GM13977 (cell line): ENCODE results near the gene IL19.

Source experiments
- DNase-seq: peaks from one replicate; pipeline ENCODE4 v3.0.0; 2012; ENCODE audit warnings: low spot score
- in situ Hi-C: fragments of 300-500 bp; cut with MboI; formaldehyde crosslinking; loops from one replicate; pipeline ENCODE4 v1.12.0; 2022; ENCODE audit warnings: low sequenced_read_pairs, low pct_unique_long_range_greater_than_20kb, mixed read lengths, inconsistent platforms; ENCODE audit not compliant: unreplicated experiment
- TF ChIP-seq, protein P1 (sequence below): IDR thresholded peaks from 2 replicates; pipeline ENCODE4 v1.5.1; 2012; ENCODE audit warnings: mild to moderate bottlenecking, control low read depth; ENCODE audit not compliant: insufficient read depth; ENCODE audit errors: extremely low read depth, missing control alignments

IL19 gene

DNA sequence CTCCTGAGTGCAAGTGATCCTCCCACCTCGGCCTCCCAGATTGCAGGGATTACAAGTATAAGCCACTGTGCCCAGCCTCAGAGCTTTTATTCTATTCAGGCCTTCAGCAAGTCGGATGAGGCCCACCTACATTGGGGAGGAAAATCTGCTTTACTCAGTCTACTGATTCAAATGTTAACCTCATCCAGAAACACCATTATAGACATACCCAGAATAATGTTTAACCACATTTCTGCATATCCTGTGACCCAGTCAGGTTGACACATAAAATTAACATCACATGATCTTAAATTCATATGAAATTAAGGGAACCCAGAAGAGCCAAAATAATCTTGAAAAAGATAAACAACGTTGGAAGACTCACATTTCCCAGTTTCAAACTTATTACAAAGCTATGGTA, 109.7 kb downstream of the IL19 start:
- TF ChIP-seq, protein P1, sequence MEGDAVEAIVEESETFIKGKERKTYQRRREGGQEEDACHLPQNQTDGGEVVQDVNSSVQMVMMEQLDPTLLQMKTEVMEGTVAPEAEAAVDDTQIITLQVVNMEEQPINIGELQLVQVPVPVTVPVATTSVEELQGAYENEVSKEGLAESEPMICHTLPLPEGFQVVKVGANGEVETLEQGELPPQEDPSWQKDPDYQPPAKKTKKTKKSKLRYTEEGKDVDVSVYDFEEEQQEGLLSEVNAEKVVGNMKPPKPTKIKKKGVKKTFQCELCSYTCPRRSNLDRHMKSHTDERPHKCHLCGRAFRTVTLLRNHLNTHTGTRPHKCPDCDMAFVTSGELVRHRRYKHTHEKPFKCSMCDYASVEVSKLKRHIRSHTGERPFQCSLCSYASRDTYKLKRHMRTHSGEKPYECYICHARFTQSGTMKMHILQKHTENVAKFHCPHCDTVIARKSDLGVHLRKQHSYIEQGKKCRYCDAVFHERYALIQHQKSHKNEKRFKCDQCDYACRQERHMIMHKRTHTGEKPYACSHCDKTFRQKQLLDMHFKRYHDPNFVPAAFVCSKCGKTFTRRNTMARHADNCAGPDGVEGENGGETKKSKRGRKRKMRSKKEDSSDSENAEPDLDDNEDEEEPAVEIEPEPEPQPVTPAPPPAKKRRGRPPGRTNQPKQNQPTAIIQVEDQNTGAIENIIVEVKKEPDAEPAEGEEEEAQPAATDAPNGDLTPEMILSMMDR: no peak
- in situ Hi-C loops: no loop called here
- DNase-seq: no peak

DNA sequence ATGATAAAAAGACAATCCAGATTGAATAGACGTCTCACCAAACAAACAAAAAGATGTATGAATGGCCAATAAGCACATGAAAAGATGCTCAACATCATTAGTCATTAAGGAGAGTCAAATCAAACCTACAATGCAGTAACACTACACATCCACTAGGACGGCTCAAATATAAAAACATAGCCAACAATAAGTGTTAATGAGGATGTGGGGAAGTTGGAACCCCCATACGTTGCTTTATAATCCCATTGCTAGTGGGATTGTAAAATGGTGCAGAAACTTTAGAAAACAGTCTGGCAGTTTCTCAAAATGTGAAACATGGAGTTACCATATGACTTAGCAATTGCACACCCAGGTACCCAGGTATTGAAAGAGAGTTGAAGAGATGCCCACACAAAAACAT, 112.0 kb downstream of the IL19 start:
- DNase-seq: no peak
- TF ChIP-seq, protein P1: no peak
- in situ Hi-C loops: no loop called here

DNA sequence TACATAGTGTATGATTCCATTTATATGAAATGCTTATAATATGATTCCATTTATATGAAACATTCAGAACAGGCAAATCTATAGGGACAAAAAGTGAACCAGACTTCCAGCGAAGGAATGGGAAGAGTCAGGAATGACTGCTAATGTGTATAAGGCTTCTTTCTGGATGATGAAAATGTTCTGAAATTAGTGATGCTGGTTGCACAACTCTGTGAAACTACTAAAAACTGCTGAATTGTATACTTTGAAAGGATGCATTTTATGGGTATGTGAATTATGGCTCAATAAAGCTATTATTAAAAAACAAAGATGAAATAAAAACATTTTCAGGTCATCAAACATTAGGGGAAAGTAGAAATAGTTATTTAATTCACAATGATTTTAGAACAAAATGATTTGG, 112.6 kb downstream of the IL19 start:
- in situ Hi-C loops: no loop called here
- TF ChIP-seq, protein P1: no peak

DNA sequence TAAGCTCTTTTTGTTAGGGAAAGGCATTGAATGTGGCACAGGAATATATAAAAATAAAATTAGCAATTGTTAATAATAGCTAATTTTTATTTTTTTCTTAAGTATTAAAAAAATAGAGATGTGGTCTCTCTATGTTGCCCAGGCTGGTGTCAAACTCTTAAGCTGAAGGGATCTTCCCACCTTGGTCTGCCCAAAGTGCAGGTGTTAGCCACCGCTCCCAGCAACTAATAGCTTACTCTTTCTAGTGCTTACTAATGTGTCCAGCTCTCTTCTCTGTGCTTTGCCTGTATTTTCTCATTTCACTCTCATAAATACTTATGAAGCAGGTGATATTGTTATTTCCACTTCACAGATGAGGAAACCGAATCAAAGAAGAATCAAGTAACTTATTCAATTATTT, 113.3 kb downstream of the IL19 start:
- TF ChIP-seq, protein P1: no peak
- in situ Hi-C loops: no loop called here
- no peak for DNase-seq

More for the DNA sequence above, 112.6 kb downstream of the IL19 start:
- DNase-seq: no peak

DNA sequence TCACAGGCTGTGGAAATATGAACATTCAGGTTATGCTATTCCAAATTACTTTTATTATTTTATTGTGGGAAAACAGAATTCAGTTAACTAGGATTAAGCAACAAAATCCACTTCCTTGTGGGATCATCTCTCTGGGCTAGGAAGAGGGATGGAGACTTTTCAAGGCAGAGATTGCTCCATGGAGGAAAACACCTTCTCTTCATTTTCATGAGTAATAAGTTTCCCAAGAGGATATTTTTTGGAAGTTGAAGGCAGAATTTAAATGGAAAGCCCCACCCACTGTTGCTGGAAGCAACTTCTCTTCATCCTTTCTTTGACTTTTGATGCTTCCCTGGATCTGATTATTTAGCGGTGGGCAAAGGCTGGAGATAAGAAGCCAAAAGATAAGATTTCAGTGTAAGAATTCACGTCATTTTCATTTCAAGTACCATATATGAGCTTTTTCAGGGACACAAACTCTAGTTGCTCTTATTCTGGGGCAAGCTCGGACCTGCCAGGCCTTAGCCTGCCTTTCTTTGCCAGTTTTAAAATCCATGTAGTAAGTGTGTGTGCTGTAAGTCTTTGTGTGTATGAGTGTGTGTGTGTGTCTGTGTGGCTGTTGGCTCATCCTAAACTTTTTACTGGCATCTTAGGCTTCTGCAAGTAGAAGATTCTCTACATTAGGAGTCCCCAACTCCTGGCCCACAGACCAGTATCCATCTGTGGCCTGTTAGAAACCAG, 114.9 kb downstream of the IL19 start:
- TF ChIP-seq, protein P1: no peak
- in situ Hi-C loops: no loop called here
- DNase-seq: no peak

DNA sequence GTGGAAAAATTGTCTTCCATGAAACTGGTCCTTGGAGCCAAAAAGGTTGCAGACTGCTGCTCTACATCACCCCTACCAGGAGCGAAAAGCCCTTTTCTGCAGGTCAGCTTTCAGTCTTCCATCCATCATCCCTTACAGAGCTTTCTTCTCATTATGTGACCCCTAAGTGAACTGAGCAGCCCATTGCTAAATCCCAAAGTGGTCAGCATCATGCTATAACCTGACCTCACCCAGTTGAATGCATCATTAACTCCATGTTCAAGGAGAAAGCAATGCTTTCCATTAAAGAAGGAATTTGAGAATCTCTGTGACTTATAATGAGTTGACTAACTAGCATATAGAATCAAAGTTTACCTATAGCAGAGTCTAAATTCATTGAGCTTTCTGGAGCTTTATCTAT, 116.3 kb downstream of the IL19 start:
- TF ChIP-seq, protein P1: no peak
- no peak for DNase-seq
- in situ Hi-C loops: no loop called here
